ENCODE measurements around the gene ADAMTSL2. TPM values are rescaled to one million over a fixed set of nuclear protein-coding genes. Genes with fewer than 3 reads are reported as not detected.
A peak's percentile ranks its signal among the peaks of the same experiment; 100 is the strongest.

ADAMTSL2 gene
- total and polyA plus RNA-seq, 2 of the 13 experiments (the other 11 are each of a cell fraction or from before 2014, with no cell fraction given) = 1.9 to 3.8 TPM

- TF ChIP-seq TFE3 (CRISPR knock-in tag; IDR thresholded peaks at IDR 0.05) = peak; percentile 30; the same call in 1 of the 2 replicates
- TF ChIP-seq ZNF773 (CRISPR knock-in tag; IDR thresholded peaks at IDR 0.05; ENCODE audit: borderline replicate concordance) = peak; percentile 87; the same call in 1 of the 2 replicates
- peak; percentile 72 for TF ChIP-seq SALL1 (CRISPR knock-in tag; IDR thresholded peaks at IDR 0.05)
- no peak for TF ChIP-seq CREB3 (CRISPR knock-in tag; IDR thresholded peaks at IDR 0.05)
- TF ChIP-seq ETS1 (CRISPR knock-in tag; IDR thresholded peaks at IDR 0.05) = peak; percentile 92
- TF ChIP-seq TOPORS (CRISPR knock-in tag; IDR thresholded peaks at IDR 0.05) = 0 out of 2 replicates have a peak, but pooled peaks have one; percentile 32
- peak; percentile 86; the same call in 1 of the 2 replicates for TF ChIP-seq ARNT2 (CRISPR knock-in tag; IDR thresholded peaks at IDR 0.05; ENCODE audit: low read depth)
- TF ChIP-seq GATAD1 (CRISPR knock-in tag; IDR thresholded peaks at IDR 0.05) = peak; percentile 45; the same call in 1 of the 2 replicates
- TF ChIP-seq ZBED4 (CRISPR knock-in tag; IDR thresholded peaks at IDR 0.05; ENCODE audit: borderline replicate concordance) = 0 out of 2 replicates have a peak, but pooled peaks have one; percentile 49
- peak; percentile 60 for TF ChIP-seq HOXA3 (CRISPR knock-in tag; IDR thresholded peaks at IDR 0.05)
- peak; percentile 79; the same call in 1 of the 2 replicates for TF ChIP-seq EHMT2 (IDR thresholded peaks at IDR 0.05; ENCODE audit: borderline replicate concordance, low read depth, low read length)
- TF ChIP-seq ZMAT3 (CRISPR knock-in tag; conservative IDR thresholded peaks at IDR 0.05) = peak; percentile 90
- TF ChIP-seq ZFYVE20 (CRISPR knock-in tag; IDR thresholded peaks at IDR 0.05; ENCODE audit: borderline replicate concordance, low read depth) = 0 out of 2 replicates have a peak, but pooled peaks have one; percentile 65
- no peak for TF ChIP-seq ZNF550 (CRISPR knock-in tag; IDR thresholded peaks at IDR 0.05; ENCODE audit: borderline replicate concordance)
- peak; percentile 79; the same call in 1 of the 2 replicates for TF ChIP-seq NFKB2 (CRISPR knock-in tag; IDR thresholded peaks at IDR 0.05; ENCODE audit: borderline replicate concordance)
- peak; percentile 91 for TF ChIP-seq ZSCAN12 (CRISPR knock-in tag; IDR thresholded peaks at IDR 0.05)
- TF ChIP-seq ZSCAN20 (CRISPR knock-in tag; IDR thresholded peaks at IDR 0.05; ENCODE audit: borderline replicate concordance) = peak; percentile 89; the same call in 1 of the 2 replicates
- TF ChIP-seq ZIK1 (CRISPR knock-in tag; IDR thresholded peaks at IDR 0.05; ENCODE audit: borderline replicate concordance, low read depth) = 0 out of 2 replicates have a peak, but pooled peaks have one; percentile 69
- peak; percentile 64; the same call in 1 of the 2 replicates for TF ChIP-seq ZNF777 (CRISPR knock-in tag; IDR thresholded peaks at IDR 0.05)
These were observed 75.0 kb downstream of the ADAMTSL2 start, which contains the start of gene FAM163B (continued) for GRCh38 chr9:133609311-133610098.
